HEK293 (cell line): Measurements from ENCODE around the gene CEP85.

Source experiments
- KLF10 ChIP-seq: fragments of 450-650 bp; IDR thresholded peaks from 2 replicates; pipeline ENCODE4 v1.5.1; 2018; ENCODE audit warnings: missing biosample characterization, mild to moderate bottlenecking, missing genetic modification characterization
- ZNF274 ChIP-seq, 2 experiments: fragments of 200-500 bp in 1 of 2; fragments of 450-650 bp in 1 of 2; sonication (Bioruptor generic) in 1 of 2; formaldehyde crosslinking in 1 of 2; IDR thresholded peaks; 2 replicates each; pipeline versions ENCODE4 v1.5.1 to v1.6.1; 2014 to 2016; ENCODE audit warnings: borderline replicate concordance in 1 of 2, inconsistent platforms in 1 of 2, low read length in 1 of 2, missing biosample characterization in 1 of 2, missing genetic modification characterization in 1 of 2
- ZNF792 ChIP-seq: fragments of 450-650 bp; formaldehyde crosslinking; IDR thresholded peaks from 2 replicates; pipeline ENCODE4 v1.5.1; 2016; ENCODE audit warnings: missing biosample characterization, missing genetic modification characterization
- TF ChIP-seq, protein P1 (sequence below): fragments of 450-650 bp; formaldehyde crosslinking; IDR thresholded peaks from 2 replicates; pipeline ENCODE4 v1.5.1; 2016; ENCODE audit warnings: missing biosample characterization, missing genetic modification characterization

DNA sequence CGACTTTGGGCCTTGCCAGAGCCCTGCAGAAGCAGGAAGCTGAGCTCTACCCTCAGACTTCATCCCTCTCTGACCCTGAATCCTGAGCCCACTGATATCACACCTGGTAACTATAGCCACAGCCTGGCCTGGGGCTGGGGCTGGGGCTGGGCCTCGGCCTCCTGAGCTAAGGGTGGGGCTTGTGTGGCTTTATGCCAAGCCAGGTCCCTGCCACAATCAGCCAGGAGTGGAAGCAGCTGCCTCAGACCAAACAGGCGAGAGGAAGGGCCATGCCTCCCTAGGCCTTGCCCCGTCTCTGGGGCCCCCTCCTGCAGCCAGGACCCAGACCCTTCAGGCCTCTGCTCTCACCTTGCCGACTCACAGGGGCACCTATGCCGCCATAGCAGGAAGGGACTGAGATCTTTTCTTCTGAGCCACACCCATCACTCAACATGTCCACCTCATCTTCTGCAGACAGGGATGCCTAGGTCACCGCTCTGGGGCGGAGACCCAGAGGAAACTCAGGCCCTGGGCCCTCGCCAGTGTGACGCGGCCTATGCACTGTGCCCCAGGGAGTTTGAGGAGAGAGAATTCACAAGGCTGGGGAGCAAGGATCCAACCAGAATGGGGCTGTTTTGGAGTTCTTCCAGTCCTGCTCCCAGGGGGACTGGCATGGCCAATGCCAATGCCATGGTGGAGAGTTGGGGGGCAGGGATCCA, 66.7 kb downstream of the CEP85 start:
- TF ChIP-seq KLF10 (tag by site-specific recombination) (no peak), ZNF274 (IDR thresholded peaks at IDR 0.05; ENCODE audit: low read length) (no peak), ZNF274 (tag by site-specific recombination; IDR thresholded peaks at IDR 0.05; ENCODE audit: borderline replicate concordance) (no peak), ZNF792 (tag by site-specific recombination) (no peak)
- TF ChIP-seq, protein P1, sequence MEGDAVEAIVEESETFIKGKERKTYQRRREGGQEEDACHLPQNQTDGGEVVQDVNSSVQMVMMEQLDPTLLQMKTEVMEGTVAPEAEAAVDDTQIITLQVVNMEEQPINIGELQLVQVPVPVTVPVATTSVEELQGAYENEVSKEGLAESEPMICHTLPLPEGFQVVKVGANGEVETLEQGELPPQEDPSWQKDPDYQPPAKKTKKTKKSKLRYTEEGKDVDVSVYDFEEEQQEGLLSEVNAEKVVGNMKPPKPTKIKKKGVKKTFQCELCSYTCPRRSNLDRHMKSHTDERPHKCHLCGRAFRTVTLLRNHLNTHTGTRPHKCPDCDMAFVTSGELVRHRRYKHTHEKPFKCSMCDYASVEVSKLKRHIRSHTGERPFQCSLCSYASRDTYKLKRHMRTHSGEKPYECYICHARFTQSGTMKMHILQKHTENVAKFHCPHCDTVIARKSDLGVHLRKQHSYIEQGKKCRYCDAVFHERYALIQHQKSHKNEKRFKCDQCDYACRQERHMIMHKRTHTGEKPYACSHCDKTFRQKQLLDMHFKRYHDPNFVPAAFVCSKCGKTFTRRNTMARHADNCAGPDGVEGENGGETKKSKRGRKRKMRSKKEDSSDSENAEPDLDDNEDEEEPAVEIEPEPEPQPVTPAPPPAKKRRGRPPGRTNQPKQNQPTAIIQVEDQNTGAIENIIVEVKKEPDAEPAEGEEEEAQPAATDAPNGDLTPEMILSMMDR (tag by site-specific recombination) = no peak
